NCI-H1436 treated with DMSO at 0.1 percent for 48 hours (cell line): Measurements from ENCODE around the gene RNF213.

Source experiments
- DNase-seq: peaks from one replicate; lab custom pipeline; 2025; lab: John Stamatoyannopoulos, UW

RNF213 gene

GRCh38 chr17:80419255-80419654 lies 158.6 kb downstream of the RNF213 start:
- DNase-seq = no peak

DNA sequence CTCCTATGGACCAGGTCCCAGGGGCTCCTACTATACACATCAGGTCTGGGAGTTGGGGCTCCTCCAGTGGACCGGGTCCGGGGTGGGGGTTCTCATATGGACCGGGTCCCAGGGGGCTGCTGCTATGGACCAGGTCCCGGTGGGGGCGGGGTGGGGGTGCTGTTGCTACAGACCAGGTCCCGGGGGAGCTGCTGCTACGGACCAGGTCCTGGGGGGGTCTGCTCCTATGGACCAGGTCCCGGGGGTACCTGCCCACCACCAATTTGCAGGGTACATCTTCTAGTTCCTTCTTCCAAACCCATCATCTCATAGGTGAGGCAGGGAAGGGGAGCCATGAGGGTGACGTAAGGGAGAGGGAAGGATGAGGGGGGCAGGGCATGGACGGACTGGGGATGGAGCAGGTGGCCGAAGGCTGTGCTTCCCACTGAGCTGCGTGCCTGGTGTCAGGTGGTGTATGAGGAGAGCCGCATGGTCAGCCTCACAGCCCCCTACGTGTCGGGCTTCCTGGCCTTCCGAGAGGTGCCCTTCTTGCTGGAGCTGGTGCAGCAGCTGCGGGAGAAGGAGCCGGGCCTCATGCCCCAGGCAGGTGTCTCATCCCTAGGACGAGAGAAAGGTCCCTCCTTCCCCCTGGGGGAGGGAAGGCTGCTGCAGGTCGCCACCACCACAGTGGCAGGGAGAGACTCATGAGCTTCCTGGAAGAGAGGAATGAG lies 160.9 kb downstream of the RNF213 start:
- no peak for DNase-seq

DNA sequence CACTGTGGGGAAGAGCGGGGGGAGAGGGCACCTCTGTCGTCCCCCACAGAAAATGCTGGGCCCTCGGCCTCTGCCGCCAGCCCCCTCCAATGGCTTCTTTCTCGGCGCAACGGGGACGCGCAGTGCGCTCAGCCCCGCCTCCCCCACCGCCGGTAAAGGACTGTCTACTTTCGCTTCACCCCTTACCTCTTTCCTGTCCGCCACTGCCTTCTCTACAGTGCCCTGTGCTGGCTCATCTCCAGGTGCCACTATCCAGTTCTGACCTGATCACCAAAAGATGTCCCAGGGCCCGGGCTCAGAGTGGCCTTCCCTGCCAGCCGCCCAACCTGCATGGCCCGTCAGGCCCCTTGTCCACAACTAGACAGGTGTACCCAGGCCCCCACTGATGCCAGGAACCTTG lies 161.6 kb downstream of the RNF213 start:
- DNase-seq = no peak

GRCh38 chr17:80422981-80423380 lies 162.3 kb downstream of the RNF213 start:
- no peak for DNase-seq

DNA sequence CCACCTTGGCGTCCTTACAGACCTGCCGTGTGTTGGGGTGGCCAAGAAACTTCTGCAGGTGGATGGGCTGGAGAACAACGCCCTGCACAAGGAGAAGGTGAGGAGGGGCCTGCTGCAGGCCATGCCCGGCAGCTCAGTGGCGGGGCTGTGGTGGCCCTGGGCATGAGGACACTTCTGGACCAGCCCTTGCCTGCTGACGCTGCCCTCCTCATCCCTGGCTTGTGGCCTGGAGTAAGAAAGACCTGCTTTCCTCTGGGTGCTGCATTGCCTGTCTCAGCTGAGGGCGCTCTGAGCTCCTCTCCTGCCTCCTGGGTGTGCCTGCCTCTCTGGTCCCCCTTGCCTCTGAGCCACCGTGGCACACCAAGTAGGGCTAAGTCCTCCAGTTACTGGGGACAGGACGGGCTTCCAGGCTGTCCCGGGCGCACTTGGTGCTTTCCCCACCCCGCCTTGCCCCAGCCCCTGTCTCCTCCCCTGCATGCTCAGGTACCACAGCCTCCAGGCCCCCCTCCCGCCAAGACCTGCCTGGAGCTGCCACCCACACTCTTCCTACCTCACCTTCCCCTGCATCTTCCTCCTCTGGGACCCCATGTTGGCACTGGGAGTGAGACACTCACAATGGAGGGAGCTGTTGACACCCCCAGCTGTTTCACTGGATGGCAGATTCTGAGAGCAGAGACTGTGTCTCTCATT lies 163.0 kb downstream of the RNF213 start:
- DNase-seq = no peak

- DNase-seq = no peak
These were observed 163.6 kb downstream of the RNF213 start for GRCh38 chr17:80424261-80424660.

DNA sequence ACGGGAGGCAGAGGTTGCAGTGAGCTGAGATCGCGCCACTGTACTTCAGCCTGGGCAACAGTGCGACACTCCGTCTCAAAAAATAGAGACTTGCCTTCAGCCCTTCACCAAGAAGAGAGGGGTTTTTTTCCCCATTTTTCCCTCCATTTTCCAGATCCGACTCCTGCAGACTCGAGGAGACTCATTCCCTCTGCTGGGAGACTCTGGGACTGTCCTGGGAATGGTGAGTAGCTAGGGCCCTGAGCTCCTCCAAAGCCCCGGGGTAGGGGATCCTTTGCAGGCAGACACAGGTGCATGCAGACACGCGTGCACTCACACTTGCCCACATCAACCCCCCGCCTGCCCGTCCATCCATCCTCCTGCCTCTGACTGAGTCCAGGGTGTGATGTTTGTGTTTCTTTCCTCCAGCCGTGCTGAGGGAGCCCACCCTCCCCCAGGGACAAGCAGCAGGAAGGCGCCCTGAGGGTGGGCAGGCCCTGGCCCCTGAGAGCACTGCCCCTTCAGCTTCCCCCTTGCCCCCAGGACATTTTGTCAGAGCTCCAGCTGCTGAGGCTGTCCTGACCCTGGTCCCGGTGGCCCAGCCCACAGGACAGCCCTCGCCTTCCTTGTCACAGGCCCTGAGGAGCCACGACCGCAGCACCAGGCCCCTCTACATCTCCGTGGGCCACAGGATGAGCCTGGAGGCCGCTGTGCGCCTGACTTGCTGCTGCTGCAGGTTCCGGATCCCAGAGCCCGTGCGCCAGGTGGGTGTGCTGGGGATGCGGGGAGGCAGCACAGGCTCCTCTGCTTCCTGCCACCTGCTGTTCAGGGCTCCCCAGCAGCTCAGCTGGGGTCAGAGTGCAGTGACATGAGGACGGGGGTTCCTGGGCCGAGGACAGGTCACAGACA lies 164.5 kb downstream of the RNF213 start:
- DNase-seq = no peak

DNA sequence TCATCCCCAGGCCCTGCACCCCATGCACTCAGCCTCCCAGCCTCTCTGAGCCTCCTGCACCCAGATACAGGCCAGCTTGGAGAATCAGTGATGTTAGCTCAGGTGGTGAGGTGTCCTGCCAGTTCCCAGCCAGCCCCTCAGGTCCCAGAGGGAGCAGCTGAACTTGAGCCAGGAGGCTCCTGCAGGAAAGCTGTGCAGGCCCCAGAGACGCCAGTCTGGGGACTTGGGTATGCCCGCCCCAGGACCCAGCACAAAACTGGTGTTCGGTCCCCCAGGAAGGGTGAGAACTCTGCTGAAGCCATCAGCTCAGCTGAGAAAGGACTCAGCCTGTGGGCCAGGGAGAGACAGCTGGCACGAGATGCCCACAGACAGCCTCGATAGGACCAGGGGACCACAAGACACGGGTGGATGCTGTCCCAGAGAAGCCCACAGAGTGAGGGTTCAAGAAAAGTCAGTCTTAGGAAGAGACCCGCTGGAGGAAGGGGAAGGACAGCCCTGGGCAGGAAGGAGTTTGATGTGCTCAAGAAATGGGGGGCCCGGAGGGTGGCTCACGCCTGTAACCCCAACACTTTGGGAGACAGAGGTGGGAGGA lies 165.3 kb downstream of the RNF213 start:
- no peak for DNase-seq

DNA sequence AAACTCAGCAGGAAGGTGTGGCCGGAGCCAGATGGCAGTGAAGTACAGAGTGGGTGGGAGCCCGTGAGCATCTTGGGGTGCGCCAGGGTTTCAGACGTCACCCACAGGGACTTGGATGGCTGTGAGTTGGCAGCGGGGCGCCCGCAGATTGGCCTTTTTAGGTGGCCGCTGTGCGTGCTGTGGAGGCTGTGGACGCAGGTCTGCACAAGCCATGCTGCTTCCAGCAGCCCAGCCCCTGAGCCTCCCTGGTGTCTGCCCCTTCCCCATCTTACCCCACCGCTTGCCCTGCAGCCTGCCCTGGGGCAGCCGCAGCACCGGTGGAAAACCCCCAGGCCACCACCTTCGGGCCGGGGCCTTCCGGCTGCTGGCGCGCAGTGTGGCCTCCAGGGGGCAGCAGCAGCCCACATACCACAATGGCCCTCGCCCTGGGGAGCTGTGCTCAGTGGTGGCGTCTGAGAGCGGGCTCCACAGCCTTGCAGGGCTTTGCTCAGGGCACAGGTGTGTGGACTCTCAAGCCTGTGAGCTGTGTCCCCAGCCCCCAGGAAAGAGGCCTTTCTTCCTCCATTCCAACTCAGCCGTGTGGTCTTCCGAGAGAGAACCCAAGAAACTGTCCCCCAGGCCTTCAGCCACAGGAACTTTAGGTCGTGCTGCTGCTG lies 166.1 kb downstream of the RNF213 start:
- no peak for DNase-seq

GRCh38 chr17:80427366-80428282 lies 167.0 kb downstream of the RNF213 start:
- DNase-seq = no peak

DNA sequence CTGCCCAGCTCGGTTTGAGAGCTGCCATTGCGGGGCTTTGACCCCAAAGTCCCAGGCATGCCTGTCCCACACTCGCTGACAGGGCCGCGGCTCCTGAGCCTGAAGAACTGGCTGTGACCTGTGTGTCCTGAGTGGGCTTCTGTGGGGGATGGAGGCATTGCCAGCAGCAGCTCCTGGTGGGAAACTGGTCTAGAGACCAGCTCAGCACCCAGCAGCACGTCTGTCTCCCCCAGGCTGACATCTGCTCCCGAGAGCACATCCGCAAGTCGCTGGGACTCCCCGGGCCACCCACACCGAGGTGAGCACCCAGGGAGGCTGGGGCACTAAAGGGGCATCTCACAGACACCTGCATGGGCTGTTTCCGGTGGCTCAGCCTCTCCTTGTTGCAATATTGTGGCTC lies 167.7 kb downstream of the RNF213 start:
- no peak for DNase-seq

DNA sequence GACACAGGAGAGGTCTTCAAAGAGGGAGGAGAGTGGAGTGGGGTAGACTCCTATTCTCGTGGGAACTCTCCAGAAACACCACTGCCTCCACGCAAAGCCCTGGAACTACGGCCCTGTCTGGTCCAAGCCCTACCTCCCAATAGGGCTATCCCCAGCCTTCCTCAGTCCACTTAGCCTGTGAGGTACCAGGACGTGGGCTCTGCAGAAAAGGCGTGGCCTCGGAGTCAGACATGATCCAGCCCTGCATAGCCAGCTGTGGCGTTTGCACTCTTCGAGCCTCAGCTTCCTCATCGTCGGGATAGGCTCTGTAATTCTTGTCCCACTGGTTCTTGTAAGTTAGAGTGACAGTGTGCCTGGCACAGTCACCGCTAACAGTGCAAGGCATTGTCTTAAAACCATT lies 168.1 kb downstream of the RNF213 start:
- DNase-seq = no peak

DNA sequence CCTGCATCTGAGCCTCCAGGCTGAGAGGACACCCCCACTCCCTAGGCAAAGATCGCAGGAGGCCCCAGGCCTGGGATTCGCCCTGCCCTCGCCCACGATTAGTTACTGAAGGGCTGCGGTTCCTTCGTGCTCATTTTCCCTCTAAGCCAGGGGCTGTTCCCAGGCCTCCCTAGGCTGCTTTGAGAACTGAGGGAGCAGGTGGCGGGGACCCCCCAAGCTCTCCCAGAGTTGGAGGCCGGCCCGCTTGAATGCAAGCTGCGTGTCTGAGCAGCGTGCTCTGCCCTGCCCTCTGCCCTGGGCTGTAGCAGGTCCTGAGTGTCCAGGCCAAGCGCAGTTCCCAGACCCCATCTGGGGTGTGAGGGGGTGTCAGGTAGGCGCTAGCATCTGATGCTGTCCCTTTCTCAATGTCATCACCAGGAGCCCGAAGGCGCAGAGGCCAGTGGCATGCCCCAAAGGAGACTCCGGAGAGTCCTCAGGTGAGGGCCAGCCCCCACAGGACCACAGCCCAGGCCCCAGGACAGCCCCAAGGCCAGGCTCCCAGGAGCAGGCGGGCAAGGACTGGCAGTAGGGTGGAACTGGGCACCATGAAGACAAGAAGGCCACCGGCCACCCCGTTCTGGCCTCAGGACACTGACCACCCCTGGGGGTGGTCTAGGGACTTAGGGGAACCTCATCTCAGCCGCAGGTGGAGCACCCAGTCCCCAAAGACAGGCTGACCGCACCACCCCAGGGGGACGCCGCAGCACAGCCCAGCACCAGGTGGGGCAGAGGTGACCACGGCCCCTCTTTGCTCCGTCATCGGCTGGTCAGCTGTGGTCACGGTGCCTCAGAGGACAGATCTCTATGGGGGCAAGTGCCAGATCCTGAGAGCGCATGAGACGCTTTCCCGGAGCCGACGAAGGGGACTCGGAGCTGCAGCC lies 169.0 kb downstream of the RNF213 start:
- DNase-seq = no peak

DNA sequence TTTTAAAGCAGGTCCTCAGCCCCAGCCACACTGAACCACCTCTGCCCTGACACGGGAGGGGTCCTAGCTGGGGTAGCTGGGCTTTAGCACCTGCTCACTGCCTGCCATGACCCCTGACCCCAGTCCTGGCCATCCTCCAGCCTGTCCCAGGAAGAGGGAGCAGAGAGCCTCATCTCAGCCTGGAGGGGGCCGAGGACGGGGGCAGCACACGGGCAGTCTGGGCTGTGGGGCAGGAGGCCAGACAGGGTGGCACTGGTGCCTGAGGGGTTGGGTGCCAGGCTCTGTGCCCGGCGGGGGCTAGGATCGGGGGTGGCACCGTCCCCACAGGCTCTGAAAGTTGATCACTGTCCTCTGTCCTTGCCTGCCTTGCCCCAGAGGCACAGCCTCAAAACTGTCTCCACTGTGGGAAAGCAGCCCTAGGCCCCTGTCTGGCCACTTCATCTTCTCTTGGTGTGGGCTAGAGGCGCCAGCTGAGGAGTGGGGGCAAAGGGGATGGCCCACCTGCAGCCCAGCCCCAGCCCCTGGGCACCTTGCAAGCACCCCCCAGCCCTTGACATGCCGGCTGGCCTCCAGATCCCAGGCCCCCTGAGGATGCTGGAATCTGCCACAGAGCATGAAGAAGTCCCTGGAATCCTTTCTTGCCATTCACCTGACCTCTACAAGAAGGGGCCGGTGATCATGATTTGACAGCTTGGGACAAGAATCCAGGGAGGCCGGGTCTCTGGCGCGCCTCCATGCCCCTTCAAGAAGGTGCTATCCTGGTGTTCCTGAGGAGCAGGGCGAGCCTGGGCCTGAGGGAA lies 170.0 kb downstream of the RNF213 start:
- no peak for DNase-seq

DNA sequence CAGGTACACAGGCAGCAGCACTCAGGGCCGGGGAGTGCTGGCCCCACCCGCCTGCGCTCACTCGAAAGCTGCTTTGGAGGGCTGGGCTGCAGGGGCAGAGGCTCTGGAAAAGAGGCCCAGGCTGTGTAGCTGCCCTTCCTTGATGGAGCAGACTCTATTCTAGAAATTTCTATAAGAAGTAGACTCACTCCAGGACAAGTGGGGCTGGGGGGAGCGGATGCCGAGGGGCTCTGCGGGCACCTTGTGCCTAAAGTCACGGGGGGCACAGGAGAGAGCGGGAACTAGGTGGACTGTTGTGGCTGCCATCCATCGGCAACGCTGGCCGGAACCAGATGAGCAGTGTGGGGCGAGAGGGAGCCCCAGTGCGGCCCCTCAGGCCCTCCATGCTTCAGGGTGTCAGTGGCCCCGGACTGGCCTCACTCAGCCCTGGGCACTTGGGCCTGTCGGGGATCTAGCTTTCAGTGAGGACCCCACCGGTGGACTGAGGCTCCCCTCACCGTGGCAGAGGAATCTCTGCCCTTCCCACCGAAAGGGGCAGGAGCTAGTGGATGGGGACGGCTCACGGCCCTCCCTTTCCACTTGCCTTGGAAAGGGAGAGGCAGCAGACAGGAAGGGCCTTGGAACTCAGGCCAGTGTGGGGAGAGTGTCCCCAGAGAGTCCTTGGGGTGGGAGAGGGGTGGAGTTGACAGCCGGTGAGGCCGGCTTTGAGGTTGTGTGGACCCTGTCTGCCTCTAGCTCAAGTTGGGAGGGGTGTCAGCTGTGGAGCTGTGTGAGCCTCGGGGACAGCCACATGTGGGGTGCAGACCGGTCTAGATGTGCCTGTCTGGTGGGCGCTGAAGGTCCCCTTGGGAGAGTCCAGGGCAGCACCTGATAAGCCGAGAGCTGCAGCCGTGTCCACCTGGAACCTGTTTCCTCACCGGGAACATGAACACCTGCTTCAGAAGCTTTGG lies 170.9 kb downstream of the RNF213 start:
- no peak for DNase-seq

- DNase-seq = no peak
These were observed 171.8 kb downstream of the RNF213 start for GRCh38 chr17:80432350-80432955.

DNA sequence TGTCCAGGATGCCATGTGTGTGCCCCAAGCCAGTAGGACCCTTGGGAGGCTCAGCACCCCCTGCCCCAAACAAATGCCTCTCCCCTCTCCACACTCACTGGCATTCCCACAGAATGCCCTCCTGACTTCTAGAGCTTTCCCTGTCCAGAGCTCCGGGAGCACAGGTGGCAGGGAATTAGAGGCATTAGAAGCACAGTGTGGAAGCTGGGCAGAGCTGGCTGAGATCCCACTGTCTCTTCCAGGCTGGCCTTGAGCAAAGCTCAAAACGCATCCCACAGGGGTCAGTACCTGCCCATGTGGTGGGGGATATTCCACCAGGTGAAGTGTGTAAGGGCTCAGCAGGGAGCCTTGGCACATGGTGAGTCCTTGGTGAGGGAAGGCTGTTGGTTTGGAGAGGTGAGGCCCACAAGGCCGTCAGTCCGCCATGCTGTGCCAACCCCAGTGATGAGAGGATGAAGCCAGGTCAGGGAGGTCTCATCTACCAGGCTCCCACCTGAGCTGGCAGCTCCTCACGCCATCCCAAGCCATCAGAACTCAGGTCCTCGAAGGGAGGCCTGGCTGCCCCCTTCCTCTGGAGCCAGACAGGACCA lies 172.4 kb downstream of the RNF213 start:
- no peak for DNase-seq
